ENCODE results near the gene CABLES2. TPM values are rescaled to one million over a fixed set of nuclear protein-coding genes. Genes with fewer than 3 reads are reported as not detected.

The CABLES2 gene
- total RNA-seq, 2 donors from 2014 or later: 1.6 to 2.6 TPM

GRCh38 chr20:62345681-62346370 is 61.3 kb downstream of the CABLES2 start:
- intact Hi-C loops (cut with DNase I): no loop called here
- Histone ChIP-seq H3K9me3 (no peaks in the 10 kb centered on the region), H3K4me1 (no peaks in the 10 kb centered on the region), H3K27ac (no peak overlapping the region), H3K27me3 (no peaks in the 10 kb centered on the region), H3K4me3 (no peak overlapping the region), H3K36me3 (replicated peaks in 1 of 2; ENCODE audit: insufficient read depth in 1 of 2, low read depth in 2 of 2) (peaks cover 0 to 8% of the 10 kb centered on the region in 2 donors)
- DNase-seq (no peak), ATAC-seq (no peak)
- TF ChIP-seq, protein P1, sequence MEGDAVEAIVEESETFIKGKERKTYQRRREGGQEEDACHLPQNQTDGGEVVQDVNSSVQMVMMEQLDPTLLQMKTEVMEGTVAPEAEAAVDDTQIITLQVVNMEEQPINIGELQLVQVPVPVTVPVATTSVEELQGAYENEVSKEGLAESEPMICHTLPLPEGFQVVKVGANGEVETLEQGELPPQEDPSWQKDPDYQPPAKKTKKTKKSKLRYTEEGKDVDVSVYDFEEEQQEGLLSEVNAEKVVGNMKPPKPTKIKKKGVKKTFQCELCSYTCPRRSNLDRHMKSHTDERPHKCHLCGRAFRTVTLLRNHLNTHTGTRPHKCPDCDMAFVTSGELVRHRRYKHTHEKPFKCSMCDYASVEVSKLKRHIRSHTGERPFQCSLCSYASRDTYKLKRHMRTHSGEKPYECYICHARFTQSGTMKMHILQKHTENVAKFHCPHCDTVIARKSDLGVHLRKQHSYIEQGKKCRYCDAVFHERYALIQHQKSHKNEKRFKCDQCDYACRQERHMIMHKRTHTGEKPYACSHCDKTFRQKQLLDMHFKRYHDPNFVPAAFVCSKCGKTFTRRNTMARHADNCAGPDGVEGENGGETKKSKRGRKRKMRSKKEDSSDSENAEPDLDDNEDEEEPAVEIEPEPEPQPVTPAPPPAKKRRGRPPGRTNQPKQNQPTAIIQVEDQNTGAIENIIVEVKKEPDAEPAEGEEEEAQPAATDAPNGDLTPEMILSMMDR (IDR thresholded peaks at IDR 0.05): no peak
- 79 to 85% methylated on average over 14 to 25 of the region's 25 CpGs for WGBS, 2 donors

- DNase-seq (no peak), ATAC-seq (no peak)
- H3K27ac ChIP-seq: no peak overlapping the region
- no peaks in the 10 kb centered on the region for H3K4me1 ChIP-seq
- WGBS, 2 donors: 94 to 95% methylated on average over 10 of the region's 10 CpGs
- H3K9me3 ChIP-seq: no peaks in the 10 kb centered on the region
- intact Hi-C loops (cut with DNase I): no loop called here
- H3K4me3 ChIP-seq: no peak overlapping the region
- TF ChIP-seq POLR2A (IDR thresholded peaks at IDR 0.05): no peak
- TF ChIP-seq, protein P1 (IDR thresholded peaks at IDR 0.05): no peak
- H3K27me3 ChIP-seq: no peaks in the 10 kb centered on the region
- peaks cover 0 to 8% of the 10 kb centered on the region in 2 donors for H3K36me3 ChIP-seq (replicated peaks in 1 of 2; ENCODE audit: insufficient read depth in 1 of 2, low read depth in 2 of 2)
Observed at GRCh38 chr20:62344782-62345181, 62.3 kb downstream of the CABLES2 start.

DNA sequence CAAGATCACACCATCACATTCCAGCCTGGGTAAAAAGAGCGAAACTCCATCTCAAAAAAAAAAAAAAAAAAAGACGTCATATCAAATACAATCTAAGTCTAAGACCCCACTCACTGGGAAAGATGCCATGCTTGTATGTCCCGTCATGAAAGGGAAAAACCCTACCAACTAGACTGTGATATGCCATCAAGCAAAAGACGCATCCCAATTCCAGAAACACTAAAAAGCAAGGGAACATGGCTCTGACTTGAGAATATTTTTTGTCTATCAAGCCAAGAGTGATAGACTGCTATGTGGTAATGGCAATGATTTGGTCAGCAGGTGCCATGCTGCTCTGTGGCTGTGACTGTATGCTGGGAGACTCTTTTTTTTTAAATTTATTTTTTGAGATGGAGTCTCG is 63.0 kb downstream of the CABLES2 start:
- WGBS, 2 donors: 91 to 95% methylated on average over 5 of the region's 5 CpGs
- DNase-seq (no peak), ATAC-seq (no peak)
- Histone ChIP-seq H3K36me3 (replicated peaks in 1 of 2; ENCODE audit: insufficient read depth in 1 of 2, low read depth in 2 of 2) (peaks cover 0 to 8% of the 10 kb centered on the region in 2 donors), H3K4me1 (no peaks in the 10 kb centered on the region), H3K27ac (no peak overlapping the region), H3K9me3 (no peaks in the 10 kb centered on the region), H3K4me3 (no peak overlapping the region), H3K27me3 (no peaks in the 10 kb centered on the region)
- TF ChIP-seq, protein P1 (IDR thresholded peaks at IDR 0.05): no peak
- no peak for TF ChIP-seq POLR2A (IDR thresholded peaks at IDR 0.05)
- intact Hi-C loops (cut with DNase I): no loop called here

GRCh38 chr20:62342910-62343309 is 64.2 kb downstream of the CABLES2 start:
- ATAC-seq (no peak), DNase-seq (no peak)
- no peak overlapping the region for H3K4me3 ChIP-seq
- H3K36me3 ChIP-seq (replicated peaks in 1 of 2; ENCODE audit: insufficient read depth in 1 of 2, low read depth in 2 of 2): peaks cover 4 to 8% of the 10 kb centered on the region in 2 donors
- no peaks in the 10 kb centered on the region for H3K4me1 ChIP-seq
- intact Hi-C loops (cut with DNase I): no loop called here
- H3K27me3 ChIP-seq: no peaks in the 10 kb centered on the region
- 76 to 87% methylated on average over 10 of the region's 10 CpGs for WGBS, 2 donors
- no peaks in the 10 kb centered on the region for H3K9me3 ChIP-seq
- H3K27ac ChIP-seq: no peak overlapping the region
- no peak for TF ChIP-seq POLR2A (IDR thresholded peaks at IDR 0.05)
- TF ChIP-seq, protein P1 (IDR thresholded peaks at IDR 0.05): no peak

GRCh38 chr20:62339647-62340062 is 67.4 kb downstream of the CABLES2 start:
- Histone ChIP-seq H3K36me3 (replicated peaks in 1 of 2; ENCODE audit: insufficient read depth in 1 of 2, low read depth in 2 of 2) (peaks cover 0 to 11% of the 10 kb centered on the region in 2 donors), H3K9me3 (no peaks in the 10 kb centered on the region), H3K27ac (no peak overlapping the region), H3K4me3 (no peak overlapping the region), H3K4me1 (no peaks in the 10 kb centered on the region), H3K27me3 (no peaks in the 10 kb centered on the region)
- ATAC-seq (no peak), DNase-seq (no peak)
- intact Hi-C loops (cut with DNase I): no loop called here
- no peak for TF ChIP-seq POLR2A (IDR thresholded peaks at IDR 0.05)
- TF ChIP-seq, protein P1 (IDR thresholded peaks at IDR 0.05): no peak
- WGBS, 2 donors: 65 to 82% methylated on average over 13 of the region's 14 CpGs
